LHCN-M2 (cell line): ENCODE data around the gene KRT2. TPM values are rescaled to one million over a fixed set of nuclear protein-coding genes. Genes with fewer than 3 reads are reported as not detected.

ENCODE experiments used
- DNase-seq: peaks from one replicate; pipeline ENCODE4 v3.0.0-alpha.2; 2012; ENCODE audit warnings: low read depth
- polyA plus RNA-seq: library from polyadenylated mRNA; unstranded; fragments of >200 nt; gene quantifications from one replicate; pipeline ENCODE4 v1.2.1, GENCODE V29; 2012; ENCODE audit warnings: missing spikeins
- total RNA-seq: library from RNA; depleted of rRNA; stranded (reverse); fragments of >200 nt; gene quantifications from 2 replicates; pipeline ENCODE4 v1.2.3, GENCODE V29; 2014; rRNA removed

The KRT2 gene
- not detected in 2 replicates for total RNA-seq
- polyA plus RNA-seq: not detected

GRCh38 chr12:52651726-52652261, at the start of gene KRT2:
Gene KRT2, minus strand, starts transcription at chr12:52652211. Its CDS starts 69 bp downstream, at chr12:52652142.
- DNase-seq: no peak

GRCh38 chr12:52701281-52701680, 49.3 kb upstream of the KRT2 start:
- no peak for DNase-seq

GRCh38 chr12:52699960-52700359, 47.9 kb upstream of the KRT2 start:
- DNase-seq: no peak

- no peak for DNase-seq
These were observed 47.4 kb upstream of the KRT2 start for GRCh38 chr12:52699373-52699772.

GRCh38 chr12:52698651-52699340, 46.8 kb upstream of the KRT2 start:
- no peak for DNase-seq

- DNase-seq: no peak
These were observed 45.1 kb upstream of the KRT2 start for GRCh38 chr12:52697058-52697582.

GRCh38 chr12:52696588-52696987, 44.6 kb upstream of the KRT2 start:
- no peak for DNase-seq

- DNase-seq: no peak
These were observed 43.0 kb upstream of the KRT2 start for GRCh38 chr12:52695039-52695438.

- DNase-seq: no peak
These were observed 42.1 kb upstream of the KRT2 start for GRCh38 chr12:52694151-52694550.

- DNase-seq: no peak
These were observed 41.2 kb upstream of the KRT2 start for GRCh38 chr12:52693261-52693660.

- no peak for DNase-seq
These were observed 40.2 kb upstream of the KRT2 start for GRCh38 chr12:52692254-52692653.

GRCh38 chr12:52691841-52692150, 39.8 kb upstream of the KRT2 start:
- DNase-seq: no peak

- no peak for DNase-seq
These were observed 39.2 kb upstream of the KRT2 start for GRCh38 chr12:52691076-52691840.

- no peak for DNase-seq
These were observed 38.5 kb upstream of the KRT2 start for GRCh38 chr12:52690351-52691075.

- no peak for DNase-seq
These were observed 37.9 kb upstream of the KRT2 start for GRCh38 chr12:52689936-52690335.

- no peak for DNase-seq
These were observed 37.2 kb upstream of the KRT2 start for GRCh38 chr12:52689239-52689638.

- no peak for DNase-seq
These were observed 36.5 kb upstream of the KRT2 start for GRCh38 chr12:52688481-52688880.

GRCh38 chr12:52687497-52688385, 35.7 kb upstream of the KRT2 start:
- no peak for DNase-seq

GRCh38 chr12:52686756-52687487, 34.9 kb upstream of the KRT2 start:
- no peak for DNase-seq

GRCh38 chr12:52686063-52686462, 34.1 kb upstream of the KRT2 start:
- no peak for DNase-seq
